ENCODE results near the gene EDIL3. TPM values are rescaled to one million over a fixed set of nuclear protein-coding genes. Genes with fewer than 3 reads are reported as not detected.

EDIL3 gene
- total and polyA plus RNA-seq, 2 of the 13 experiments (the other 11 are each of a cell fraction or from before 2014, with no cell fraction given), result 0.01 TPM; not detected in 1

DNA sequence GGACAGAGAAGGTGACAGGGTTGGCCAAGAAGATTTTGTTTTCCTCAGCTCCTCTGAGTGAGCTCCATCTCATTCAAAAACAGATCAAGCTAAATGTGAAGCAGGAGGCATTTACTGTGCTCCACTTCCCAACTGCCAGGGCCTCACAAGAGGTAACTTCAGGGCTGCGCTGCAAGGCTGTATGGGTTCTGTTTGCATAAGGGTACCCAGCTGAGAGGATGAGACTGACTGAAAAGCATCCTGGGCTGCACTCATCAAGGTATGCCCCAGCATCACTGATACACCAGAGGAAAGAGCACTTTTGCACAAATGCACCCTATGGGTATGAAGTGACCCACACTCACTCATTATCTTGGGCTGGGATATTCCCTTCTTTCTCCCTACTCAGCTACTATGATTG, 347.8 kb downstream of the EDIL3 start (continued):
- TF ChIP-seq, protein P1, sequence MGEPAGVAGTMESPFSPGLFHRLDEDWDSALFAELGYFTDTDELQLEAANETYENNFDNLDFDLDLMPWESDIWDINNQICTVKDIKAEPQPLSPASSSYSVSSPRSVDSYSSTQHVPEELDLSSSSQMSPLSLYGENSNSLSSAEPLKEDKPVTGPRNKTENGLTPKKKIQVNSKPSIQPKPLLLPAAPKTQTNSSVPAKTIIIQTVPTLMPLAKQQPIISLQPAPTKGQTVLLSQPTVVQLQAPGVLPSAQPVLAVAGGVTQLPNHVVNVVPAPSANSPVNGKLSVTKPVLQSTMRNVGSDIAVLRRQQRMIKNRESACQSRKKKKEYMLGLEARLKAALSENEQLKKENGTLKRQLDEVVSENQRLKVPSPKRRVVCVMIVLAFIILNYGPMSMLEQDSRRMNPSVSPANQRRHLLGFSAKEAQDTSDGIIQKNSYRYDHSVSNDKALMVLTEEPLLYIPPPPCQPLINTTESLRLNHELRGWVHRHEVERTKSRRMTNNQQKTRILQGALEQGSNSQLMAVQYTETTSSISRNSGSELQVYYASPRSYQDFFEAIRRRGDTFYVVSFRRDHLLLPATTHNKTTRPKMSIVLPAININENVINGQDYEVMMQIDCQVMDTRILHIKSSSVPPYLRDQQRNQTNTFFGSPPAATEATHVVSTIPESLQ (CRISPR knock-in tag; conservative IDR thresholded peaks at IDR 0.05), result no peak
- TF ChIP-seq HDAC6 (IDR thresholded peaks at IDR 0.05; ENCODE audit: low read depth, low read length), result no peak
- no peak for TF ChIP-seq ZFP90 (CRISPR knock-in tag; IDR thresholded peaks at IDR 0.05; ENCODE audit: borderline replicate concordance)
- TF ChIP-seq, protein P2, sequence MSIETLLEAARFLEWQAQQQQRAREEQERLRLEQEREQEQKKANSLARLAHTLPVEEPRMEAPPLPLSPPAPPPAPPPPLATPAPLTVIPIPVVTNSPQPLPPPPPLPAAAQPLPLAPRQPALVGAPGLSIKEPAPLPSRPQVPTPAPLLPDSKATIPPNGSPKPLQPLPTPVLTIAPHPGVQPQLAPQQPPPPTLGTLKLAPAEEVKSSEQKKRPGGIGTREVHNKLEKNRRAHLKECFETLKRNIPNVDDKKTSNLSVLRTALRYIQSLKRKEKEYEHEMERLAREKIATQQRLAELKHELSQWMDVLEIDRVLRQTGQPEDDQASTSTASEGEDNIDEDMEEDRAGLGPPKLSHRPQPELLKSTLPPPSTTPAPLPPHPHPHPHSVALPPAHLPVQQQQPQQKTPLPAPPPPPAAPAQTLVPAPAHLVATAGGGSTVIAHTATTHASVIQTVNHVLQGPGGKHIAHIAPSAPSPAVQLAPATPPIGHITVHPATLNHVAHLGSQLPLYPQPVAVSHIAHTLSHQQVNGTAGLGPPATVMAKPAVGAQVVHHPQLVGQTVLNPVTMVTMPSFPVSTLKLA (IDR thresholded peaks at IDR 0.05), result no peak
- no peak for TF ChIP-seq GABPA (IDR thresholded peaks at IDR 0.05; ENCODE audit: low read depth, low read length)
- no peak for TF ChIP-seq GABPA (CRISPR knock-in tag; IDR thresholded peaks at IDR 0.05; ENCODE audit: low read depth)
- no peak for TF ChIP-seq SATB2 (CRISPR knock-in tag; IDR thresholded peaks at IDR 0.05)
- TF ChIP-seq PCBP1 (IDR thresholded peaks at IDR 0.05; ENCODE audit: borderline replicate concordance, low read depth, low read length), result no peak
- no peak for TF ChIP-seq SMC3 (IDR thresholded peaks at IDR 0.05; ENCODE audit: low read length)
- TF ChIP-seq ZMYM3 (CRISPR knock-in tag; IDR thresholded peaks at IDR 0.05), result no peak
- no peak for TF ChIP-seq ETV5 (CRISPR knock-in tag; IDR thresholded peaks at IDR 0.05; ENCODE audit: borderline replicate concordance)

DNA sequence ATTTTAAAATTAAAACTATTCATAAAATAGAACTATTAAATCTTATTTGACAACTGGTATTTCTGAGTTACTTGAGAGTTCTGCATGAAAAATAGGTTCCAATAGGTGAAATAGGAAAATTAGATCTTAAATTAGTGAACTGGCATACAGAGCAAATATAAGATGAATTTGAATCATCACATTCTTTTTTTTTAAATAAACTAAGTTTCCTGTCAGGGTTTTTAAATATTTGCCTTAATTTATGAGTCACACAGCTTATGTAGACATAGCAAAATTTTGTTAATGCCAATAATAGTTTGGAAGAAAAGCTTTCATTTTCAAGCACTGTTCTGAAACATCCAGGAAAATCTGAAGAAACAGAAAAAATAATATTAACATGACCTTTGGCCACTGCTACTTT, 352.4 kb downstream of the EDIL3 start:
- ATAC-seq, result no peak
- BruUV-seq (replicated peaks), result no TSS peak
- Histone ChIP-seq H3K4me2 (ENCODE audit: low read depth, low read length) (no peak overlapping the region), H2AFZ (ENCODE audit: low read length) (no peak overlapping the region), H3K79me2 (ENCODE audit: insufficient read depth, low read length) (no peaks in the 10 kb centered on the region), H3K9me3 (ENCODE audit: low read length) (no peaks in the 10 kb centered on the region), H3K9ac (ENCODE audit: insufficient read depth, low read depth, low read length) (no peak overlapping the region), H4K20me1 (ENCODE audit: insufficient read depth, low read length) (no peaks in the 10 kb centered on the region), H3K27ac (ENCODE audit: extremely low read length, insufficient read depth, low read length) (no peak overlapping the region), H3K27me3 (ENCODE audit: control insufficient read depth in 1 of 2, insufficient read depth in 2 of 2, low read length in 2 of 2) (no peaks in the 10 kb centered on the region), H3K36me3 (replicated peaks in 1 of 2; ENCODE audit: control insufficient read depth in 1 of 2, insufficient read depth in 2 of 2, low read length in 2 of 2) (no peaks in the 10 kb centered on the region), H3K4me3 (replicated peaks in 1 of 3; ENCODE audit: insufficient read depth in 1 of 3, low read depth in 2 of 3, low read length in 3 of 3) (no peak overlapping the region), H3K4me1 (ENCODE audit: insufficient read depth, low read length) (no peaks in the 10 kb centered on the region)
- in situ Hi-C loops (cut with HindIII; ENCODE audit: extremely low pct_ligation_motif_present, low pct_unique_long_range_greater_than_20kb) (no loop called here), intact Hi-C loops (cut with micrococcal nuclease; ENCODE audit: unreplicated experiment) (no loop called here)
- TF ChIP-seq ZNF333 (CRISPR knock-in tag; IDR thresholded peaks at IDR 0.05; ENCODE audit: borderline replicate concordance) (no peak), SUZ12 (IDR thresholded peaks at IDR 0.05; ENCODE audit: low read depth, low read length) (no peak), PRMT3 (CRISPR knock-in tag; IDR thresholded peaks at IDR 0.05; ENCODE audit: borderline replicate concordance, low read depth) (no peak), SP2 (CRISPR knock-in tag; IDR thresholded peaks at IDR 0.05) (no peak), ARNT2 (CRISPR knock-in tag; IDR thresholded peaks at IDR 0.05; ENCODE audit: low read depth) (no peak), FIP1L1 (IDR thresholded peaks at IDR 0.05; ENCODE audit: borderline replicate concordance, insufficient read depth, low read depth, low read length) (no peak), ZNF382 (CRISPR knock-in tag; IDR thresholded peaks at IDR 0.05; ENCODE audit: borderline replicate concordance) (no peak)
- TF ChIP-seq, protein P3, sequence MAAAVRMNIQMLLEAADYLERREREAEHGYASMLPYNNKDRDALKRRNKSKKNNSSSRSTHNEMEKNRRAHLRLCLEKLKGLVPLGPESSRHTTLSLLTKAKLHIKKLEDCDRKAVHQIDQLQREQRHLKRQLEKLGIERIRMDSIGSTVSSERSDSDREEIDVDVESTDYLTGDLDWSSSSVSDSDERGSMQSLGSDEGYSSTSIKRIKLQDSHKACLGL (CRISPR knock-in tag; IDR thresholded peaks at IDR 0.05), result no peak
- TF ChIP-seq, protein P4, sequence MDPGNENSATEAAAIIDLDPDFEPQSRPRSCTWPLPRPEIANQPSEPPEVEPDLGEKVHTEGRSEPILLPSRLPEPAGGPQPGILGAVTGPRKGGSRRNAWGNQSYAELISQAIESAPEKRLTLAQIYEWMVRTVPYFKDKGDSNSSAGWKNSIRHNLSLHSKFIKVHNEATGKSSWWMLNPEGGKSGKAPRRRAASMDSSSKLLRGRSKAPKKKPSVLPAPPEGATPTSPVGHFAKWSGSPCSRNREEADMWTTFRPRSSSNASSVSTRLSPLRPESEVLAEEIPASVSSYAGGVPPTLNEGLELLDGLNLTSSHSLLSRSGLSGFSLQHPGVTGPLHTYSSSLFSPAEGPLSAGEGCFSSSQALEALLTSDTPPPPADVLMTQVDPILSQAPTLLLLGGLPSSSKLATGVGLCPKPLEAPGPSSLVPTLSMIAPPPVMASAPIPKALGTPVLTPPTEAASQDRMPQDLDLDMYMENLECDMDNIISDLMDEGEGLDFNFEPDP (CRISPR knock-in tag; conservative IDR thresholded peaks at IDR 0.05), result no peak
- CTCF ChIA-PET (ENCODE audit: low intra/inter-chr PET ratio, low total read pairs), result no interaction called here
- no peak for DNase-seq (ENCODE audit: low spot score)
- POLR2A ChIA-PET, result no interaction called here
- no peak for FAIRE-seq

Data from HepG2 (cell line).